ENCODE measurements around the gene SLC25A45. TPM values are rescaled to one million over a fixed set of nuclear protein-coding genes. Genes with fewer than 3 reads are reported as not detected.
A peak's percentile ranks its signal among the peaks of the same experiment; 100 is the strongest.

The SLC25A45 gene
- polyA plus RNA-seq (ENCODE audit: insufficient read length in 12 of 12) = 10 to 100 TPM in 1 of 12 donors, 1 to 10 TPM in 10, not detected in 1; 4.2 to 13.5 (median 7.0) TPM
- long read RNA-seq, donor 1, partial matches to known transcripts = 0 of 1 reads
- long read RNA-seq, donor 1, other reads (novel, unspliced or antisense) = 0 of 1 reads
- long read RNA-seq, donor 2, partial matches to known transcripts = 0 of 1 reads
- long read RNA-seq, donor 2, other reads (novel, unspliced or antisense) = 0 of 1 reads
- long read RNA-seq, donor 3, partial matches to known transcripts = 6 of 6 reads
- long read RNA-seq, donor 3, other reads (novel, unspliced or antisense) = 0 of 6 reads
- long read RNA-seq, donor 4 = 0 reads
- long read RNA-seq, donor 5 = 0 reads
- long read RNA-seq, donor 6, partial matches to known transcripts = 6 of 6 reads
- long read RNA-seq, donor 6, other reads (novel, unspliced or antisense) = 0 of 6 reads
- long read RNA-seq, donor 7, partial matches to known transcripts = 0 of 1 reads
- long read RNA-seq, donor 7, other reads (novel, unspliced or antisense) = 0 of 1 reads
- long read RNA-seq, donor 8 = 0 reads
- long read RNA-seq, donor 9 = 0 reads
- long read RNA-seq, donor 10 = 0 reads
- long read RNA-seq, donor 11, partial matches to known transcripts = 0 of 1 reads
- long read RNA-seq, donor 11, other reads (novel, unspliced or antisense) = 0 of 1 reads

GRCh38 chr11:65382033-65382803 lies at the start of gene SLC25A45:
SLC25A45 (minus strand) TSS chr11:65382646; CDS start chr11:65381951, 695 bp downstream.
- peak; percentile 80 for DNase-seq

GRCh38 chr11:65431451-65432099 lies 49.1 kb upstream of the SLC25A45 start:
- DNase-seq = no peak

GRCh38 chr11:65430406-65431217 lies 48.2 kb upstream of the SLC25A45 start:
- DNase-seq = no peak

GRCh38 chr11:65429724-65430405 lies 47.4 kb upstream of the SLC25A45 start:
- no peak for DNase-seq

GRCh38 chr11:65429068-65429681 lies 46.7 kb upstream of the SLC25A45 start:
- DNase-seq = no peak

- no peak for DNase-seq
Measured at GRCh38 chr11:65428578-65429067, 46.2 kb upstream of the SLC25A45 start.

GRCh38 chr11:65427691-65428577 lies 45.5 kb upstream of the SLC25A45 start:
- no peak for DNase-seq

- DNase-seq = no peak
Measured at GRCh38 chr11:65426839-65427690, 44.6 kb upstream of the SLC25A45 start.

GRCh38 chr11:65425971-65426838 lies 43.8 kb upstream of the SLC25A45 start:
- no peak for DNase-seq

- no peak for DNase-seq
Measured at GRCh38 chr11:65425105-65425970, 42.9 kb upstream of the SLC25A45 start.

- DNase-seq = no peak
Measured at GRCh38 chr11:65424205-65425104, 42.0 kb upstream of the SLC25A45 start.

- DNase-seq = no peak
Measured at GRCh38 chr11:65423516-65424204, 41.2 kb upstream of the SLC25A45 start.

- peak; percentile 95 for DNase-seq
Measured at GRCh38 chr11:65422633-65423515, 40.4 kb upstream of the SLC25A45 start, which contains the start of gene NEAT1. NEAT1 (plus strand) TSS chr11:65422798.

All from muscle of arm (tissue), 14 donors.